ENCODE data around the gene CYP26A1. TPM values are rescaled to one million over a fixed set of nuclear protein-coding genes. Genes with fewer than 3 reads are reported as not detected.

Gene CYP26A1
- total RNA-seq, 1 experiment from 2014 or later: 1.5 TPM

DNA sequence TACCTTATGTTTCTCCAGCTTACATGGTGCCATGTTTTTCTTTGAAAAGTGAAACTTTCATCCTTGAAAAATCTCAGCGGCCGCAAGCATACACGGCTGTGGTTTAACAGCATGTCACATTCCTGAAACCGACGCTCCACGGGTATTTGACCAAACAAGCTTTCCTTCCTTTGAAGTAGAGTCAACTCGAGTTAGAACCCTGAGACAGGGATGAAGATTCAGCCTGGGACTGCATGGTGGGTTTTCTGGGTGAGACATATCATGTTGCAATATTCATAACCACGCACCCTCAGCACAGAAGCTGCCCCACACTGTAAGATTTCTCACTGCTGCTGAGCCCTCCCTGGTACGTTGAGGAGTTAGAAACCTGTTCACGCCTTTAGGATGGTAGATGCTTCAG is 8.1 kb downstream of the CYP26A1 start:
- no peak overlapping the region for H3K4me3 ChIP-seq (ENCODE audit: low read depth in 2 of 2, low read length in 2 of 2)
- DNase-seq (ENCODE audit: low read depth, low spot score): no peak
- CTCF ChIA-PET: interaction anchor here (0.6 kb wide), 2 partner anchors 167 to 206 kb away, joined by 9 to 11 read pairs; no protein-coding TSS in a partner anchor

DNA sequence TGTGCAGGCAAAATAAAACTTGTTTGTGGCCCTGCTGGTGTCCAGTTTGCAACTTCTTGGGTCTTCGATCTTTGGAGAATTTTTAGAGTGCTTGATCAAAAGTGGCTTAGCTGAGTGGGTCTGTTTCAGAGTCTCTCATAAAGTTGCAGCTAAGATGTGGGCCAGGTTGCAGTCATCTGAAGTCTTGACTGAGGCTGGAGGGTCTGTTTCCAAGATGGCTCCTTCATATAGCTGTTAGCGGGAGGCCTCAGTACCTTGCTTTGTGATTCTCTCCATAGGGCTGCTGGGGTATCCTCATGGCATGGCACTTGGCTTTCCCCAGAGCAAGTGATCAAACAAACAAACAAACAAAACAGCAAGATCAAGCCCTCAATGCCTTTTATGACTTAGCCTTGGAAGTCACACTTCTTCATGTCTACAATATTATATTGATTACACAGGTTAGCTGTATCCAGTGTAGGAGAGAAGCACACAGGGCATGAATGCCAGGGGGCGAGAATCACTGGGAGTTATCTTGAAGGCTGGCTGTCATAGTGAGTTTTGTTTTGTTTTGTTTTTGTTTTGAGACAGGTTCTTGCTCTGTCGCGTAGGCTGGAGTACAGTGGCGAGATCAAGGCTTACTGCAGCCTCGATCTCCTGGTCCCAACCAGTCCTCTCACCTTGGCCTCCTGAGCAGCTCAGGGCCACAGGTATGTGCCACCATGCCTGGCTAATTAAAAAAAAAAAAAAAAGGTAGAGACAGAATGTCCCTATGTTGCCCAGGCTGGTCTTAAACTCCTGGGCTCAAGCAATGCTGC is 10.2 kb downstream of the CYP26A1 start:
- Histone ChIP-seq H3K27ac (ENCODE audit: low read length) (no peak overlapping the region), H3K27me3 (ENCODE audit: control insufficient read depth, insufficient read depth, low read length) (no peaks in the 10 kb centered on the region), H3K36me3 (ENCODE audit: control insufficient read depth, insufficient read depth, low read length) (no peaks in the 10 kb centered on the region), H3K4me3 (ENCODE audit: low read depth in 2 of 2, low read length in 2 of 2) (no peak overlapping the region), H3K4me1 (ENCODE audit: control insufficient read depth, insufficient read depth, low read length) (no peaks in the 10 kb centered on the region), H3K9me3 (ENCODE audit: control insufficient read depth, insufficient read depth, low read depth, low read length) (no peaks in the 10 kb centered on the region)
- intact Hi-C loops (cut with micrococcal nuclease; ENCODE audit: unreplicated experiment) (no loop called here), in situ Hi-C loops (cut with HindIII; ENCODE audit: low pct_unique_long_range_greater_than_20kb, low sequenced_read_pairs) (no loop called here)
- no peak for DNase-seq (ENCODE audit: low read depth, low spot score)
- no peak for ATAC-seq
- no TSS peak for BruUV-seq (replicated peaks)
- CTCF ChIA-PET: interaction anchor here (0.6 kb wide), 1 partner anchor 85 kb away, joined by 4 read pairs; no protein-coding TSS in a partner anchor
- POLR2A ChIA-PET: interaction anchor here (0.6 to 0.7 kb wide), 2 partner anchors 34 to 393 kb away, joined by 4 read pairs; no protein-coding TSS in a partner anchor
- no peak for TF ChIP-seq SIN3A (IDR thresholded peaks at IDR 0.05; ENCODE audit: borderline replicate concordance, insufficient read depth, low read depth, low read length)

More for the DNA sequence above, 8.1 kb downstream of the CYP26A1 start:
- H3K36me3 ChIP-seq (ENCODE audit: control insufficient read depth, insufficient read depth, low read length): no peaks in the 10 kb centered on the region
- H3K9me3 ChIP-seq (ENCODE audit: control insufficient read depth, insufficient read depth, low read depth, low read length): no peaks in the 10 kb centered on the region
- POLR2A ChIA-PET: interaction anchor here (0.6 kb wide), 1 partner anchor 255 kb away, joined by 4 read pairs; no protein-coding TSS in a partner anchor
- in situ Hi-C loops (cut with HindIII; ENCODE audit: low pct_unique_long_range_greater_than_20kb, low sequenced_read_pairs) (no loop called here), intact Hi-C loops (cut with micrococcal nuclease; ENCODE audit: unreplicated experiment) (loop anchor here (2.0 kb wide), 1 partner anchor 207 kb away; no protein-coding TSS in a partner anchor)
- peaks cover 5% of the 10 kb centered on the region for H3K27me3 ChIP-seq (ENCODE audit: control insufficient read depth, insufficient read depth, low read length)
- no TSS peak for BruUV-seq (replicated peaks)
- TF ChIP-seq POLR2AphosphoS5 (IDR thresholded peaks at IDR 0.05; ENCODE audit: low read depth, low read length): no peak
- TF ChIP-seq SIN3A (IDR thresholded peaks at IDR 0.05; ENCODE audit: borderline replicate concordance, insufficient read depth, low read depth, low read length): no peak
- TF ChIP-seq, protein P1, sequence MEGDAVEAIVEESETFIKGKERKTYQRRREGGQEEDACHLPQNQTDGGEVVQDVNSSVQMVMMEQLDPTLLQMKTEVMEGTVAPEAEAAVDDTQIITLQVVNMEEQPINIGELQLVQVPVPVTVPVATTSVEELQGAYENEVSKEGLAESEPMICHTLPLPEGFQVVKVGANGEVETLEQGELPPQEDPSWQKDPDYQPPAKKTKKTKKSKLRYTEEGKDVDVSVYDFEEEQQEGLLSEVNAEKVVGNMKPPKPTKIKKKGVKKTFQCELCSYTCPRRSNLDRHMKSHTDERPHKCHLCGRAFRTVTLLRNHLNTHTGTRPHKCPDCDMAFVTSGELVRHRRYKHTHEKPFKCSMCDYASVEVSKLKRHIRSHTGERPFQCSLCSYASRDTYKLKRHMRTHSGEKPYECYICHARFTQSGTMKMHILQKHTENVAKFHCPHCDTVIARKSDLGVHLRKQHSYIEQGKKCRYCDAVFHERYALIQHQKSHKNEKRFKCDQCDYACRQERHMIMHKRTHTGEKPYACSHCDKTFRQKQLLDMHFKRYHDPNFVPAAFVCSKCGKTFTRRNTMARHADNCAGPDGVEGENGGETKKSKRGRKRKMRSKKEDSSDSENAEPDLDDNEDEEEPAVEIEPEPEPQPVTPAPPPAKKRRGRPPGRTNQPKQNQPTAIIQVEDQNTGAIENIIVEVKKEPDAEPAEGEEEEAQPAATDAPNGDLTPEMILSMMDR (IDR thresholded peaks at IDR 0.05): no peak
- TF ChIP-seq, protein P2, sequence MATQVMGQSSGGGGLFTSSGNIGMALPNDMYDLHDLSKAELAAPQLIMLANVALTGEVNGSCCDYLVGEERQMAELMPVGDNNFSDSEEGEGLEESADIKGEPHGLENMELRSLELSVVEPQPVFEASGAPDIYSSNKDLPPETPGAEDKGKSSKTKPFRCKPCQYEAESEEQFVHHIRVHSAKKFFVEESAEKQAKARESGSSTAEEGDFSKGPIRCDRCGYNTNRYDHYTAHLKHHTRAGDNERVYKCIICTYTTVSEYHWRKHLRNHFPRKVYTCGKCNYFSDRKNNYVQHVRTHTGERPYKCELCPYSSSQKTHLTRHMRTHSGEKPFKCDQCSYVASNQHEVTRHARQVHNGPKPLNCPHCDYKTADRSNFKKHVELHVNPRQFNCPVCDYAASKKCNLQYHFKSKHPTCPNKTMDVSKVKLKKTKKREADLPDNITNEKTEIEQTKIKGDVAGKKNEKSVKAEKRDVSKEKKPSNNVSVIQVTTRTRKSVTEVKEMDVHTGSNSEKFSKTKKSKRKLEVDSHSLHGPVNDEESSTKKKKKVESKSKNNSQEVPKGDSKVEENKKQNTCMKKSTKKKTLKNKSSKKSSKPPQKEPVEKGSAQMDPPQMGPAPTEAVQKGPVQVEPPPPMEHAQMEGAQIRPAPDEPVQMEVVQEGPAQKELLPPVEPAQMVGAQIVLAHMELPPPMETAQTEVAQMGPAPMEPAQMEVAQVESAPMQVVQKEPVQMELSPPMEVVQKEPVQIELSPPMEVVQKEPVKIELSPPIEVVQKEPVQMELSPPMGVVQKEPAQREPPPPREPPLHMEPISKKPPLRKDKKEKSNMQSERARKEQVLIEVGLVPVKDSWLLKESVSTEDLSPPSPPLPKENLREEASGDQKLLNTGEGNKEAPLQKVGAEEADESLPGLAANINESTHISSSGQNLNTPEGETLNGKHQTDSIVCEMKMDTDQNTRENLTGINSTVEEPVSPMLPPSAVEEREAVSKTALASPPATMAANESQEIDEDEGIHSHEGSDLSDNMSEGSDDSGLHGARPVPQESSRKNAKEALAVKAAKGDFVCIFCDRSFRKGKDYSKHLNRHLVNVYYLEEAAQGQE (IDR thresholded peaks at IDR 0.05; ENCODE audit: insufficient read depth in 1 of 2, low read depth in 2 of 2, low read length in 1 of 2): no peak
- no peak for TF ChIP-seq TCF7L2 (IDR thresholded peaks at IDR 0.05; ENCODE audit: low read depth, low read length)
- ATAC-seq: no peak
- no peaks in the 10 kb centered on the region for H3K4me1 ChIP-seq (ENCODE audit: control insufficient read depth, insufficient read depth, low read length)
- H3K27ac ChIP-seq (ENCODE audit: low read length): no peak overlapping the region
